ENCODE data around the gene CD4.

Gene CD4

DNA sequence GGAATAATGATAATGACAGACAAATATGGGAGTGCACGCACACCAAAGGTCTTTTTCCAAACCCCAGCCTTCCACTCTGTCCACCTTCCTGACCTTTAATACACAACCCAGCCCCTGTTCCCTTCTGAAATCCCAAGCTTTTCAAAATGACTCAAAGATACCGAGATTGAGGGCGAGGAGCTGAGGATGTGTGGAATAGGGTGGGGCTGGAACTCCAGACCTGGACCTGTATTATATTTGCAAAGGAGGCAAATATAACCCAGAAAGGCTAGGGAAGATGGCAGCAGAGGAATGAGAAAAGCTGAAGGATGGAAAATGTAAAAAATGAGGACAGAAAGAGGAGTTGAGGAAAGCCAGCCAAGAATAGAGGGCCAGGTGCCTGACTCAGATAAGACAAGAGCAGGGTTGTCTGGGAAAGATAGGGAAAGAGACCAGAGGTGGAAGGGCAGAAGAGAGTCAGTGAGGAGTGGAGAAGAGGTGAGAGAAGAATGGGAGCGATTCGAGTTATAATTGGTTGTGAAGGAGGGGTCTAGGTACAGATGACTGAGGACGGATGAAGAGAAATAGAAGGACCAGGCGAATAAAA is 24.2 kb upstream of the CD4 start:
- peak overlapping the region; percentile 74 for H3K27ac ChIP-seq (ENCODE audit: low read depth, low read length)
- H3K36me3 ChIP-seq (ENCODE audit: control insufficient read depth in 1 of 2, insufficient read depth in 2 of 2, low read length in 2 of 2), result peaks cover 0 to 3% of the 10 kb centered on the region in 2 donors
- H3K4me1 ChIP-seq (ENCODE audit: control insufficient read depth in 1 of 2, insufficient read depth in 2 of 2, low read length in 2 of 2), result peaks cover 36 to 38% of the 10 kb centered on the region in 2 donors
- H3K4me3 ChIP-seq (ENCODE audit: low read depth in 1 of 2, low read length in 2 of 2), result peak overlapping the region; percentile 60 to 66
- H3K9ac ChIP-seq (ENCODE audit: low read depth in 1 of 2, low read length in 2 of 2), result peak overlapping the region; percentile 27 to 59
- no peaks in the 10 kb centered on the region for H3K9me3 ChIP-seq (ENCODE audit: control insufficient read depth in 1 of 2, low read length in 2 of 2)
- no peaks in the 10 kb centered on the region for H3K27me3 ChIP-seq (ENCODE audit: control insufficient read depth in 1 of 2, insufficient read depth in 2 of 2, low read length in 2 of 2)

GRCh38 chr12:6765634-6766581 is 23.4 kb upstream of the CD4 start, which contains the start of gene PTMS:
Gene PTMS, plus strand, starts transcription at chr12:6766363. Its CDS starts 343 bp downstream, at chr12:6766706.
- H3K9ac ChIP-seq (ENCODE audit: low read depth in 1 of 2, low read length in 2 of 2), result peak within 1 kb of the TSS; percentile 45 to 59
- peak within 1 kb of the TSS; percentile 74 for H3K27ac ChIP-seq (ENCODE audit: low read depth, low read length)
- no peaks in the 10 kb centered on the region for H3K27me3 ChIP-seq (ENCODE audit: control insufficient read depth in 1 of 2, insufficient read depth in 2 of 2, low read length in 2 of 2)
- H3K4me3 ChIP-seq (ENCODE audit: low read depth in 1 of 2, low read length in 2 of 2), result peak within 1 kb of the TSS; percentile 68 to 76
- H3K9me3 ChIP-seq (ENCODE audit: control insufficient read depth in 1 of 2, low read length in 2 of 2), result no peaks in the 10 kb centered on the region
- H3K36me3 ChIP-seq (ENCODE audit: control insufficient read depth in 1 of 2, insufficient read depth in 2 of 2, low read length in 2 of 2), result peaks cover 0 to 3% of the 10 kb centered on the region in 2 donors
- peaks cover 36 to 38% of the 10 kb centered on the region in 2 donors for H3K4me1 ChIP-seq (ENCODE audit: control insufficient read depth in 1 of 2, insufficient read depth in 2 of 2, low read length in 2 of 2)

DNA sequence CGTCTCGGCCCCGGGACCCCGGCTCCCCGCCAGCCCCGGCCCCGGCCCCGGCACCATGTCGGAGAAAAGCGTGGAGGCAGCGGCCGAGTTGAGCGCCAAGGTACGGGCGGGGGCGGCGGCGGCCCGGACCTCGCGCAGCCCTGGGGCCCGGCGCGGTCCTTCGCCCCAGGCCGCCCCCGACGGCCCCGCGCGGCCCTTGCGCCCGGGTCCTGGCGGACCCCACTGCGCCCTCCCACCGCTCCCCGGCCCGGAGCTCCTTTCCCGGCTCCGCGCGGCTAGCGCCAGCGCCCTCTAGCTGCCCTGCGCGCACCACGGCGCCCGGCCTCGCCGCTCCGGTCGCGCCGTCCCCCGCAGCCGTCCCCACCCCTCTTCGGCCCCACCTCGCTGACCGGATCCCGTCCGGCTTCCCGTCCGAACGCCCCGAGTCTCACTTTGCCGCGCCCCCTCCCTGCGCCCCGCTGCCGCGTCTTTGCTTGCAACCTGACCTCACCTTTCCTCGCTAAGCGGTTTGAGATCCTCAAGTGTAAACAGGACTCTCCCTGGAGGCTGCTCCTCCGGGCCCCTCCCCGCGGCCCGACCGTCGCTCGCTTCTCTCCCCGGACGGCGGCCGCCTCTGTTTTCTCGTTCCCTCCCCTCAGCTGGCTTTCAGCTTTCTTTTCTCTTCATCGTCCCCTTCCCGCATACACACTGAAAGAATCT is 22.5 kb upstream of the CD4 start:
- H3K9ac ChIP-seq (ENCODE audit: low read depth in 1 of 2, low read length in 2 of 2), result peak overlapping the region; percentile 45 to 57
- H3K27ac ChIP-seq (ENCODE audit: low read depth, low read length), result peak overlapping the region; percentile 74
- H3K9me3 ChIP-seq (ENCODE audit: control insufficient read depth in 1 of 2, low read length in 2 of 2), result no peaks in the 10 kb centered on the region
- H3K4me3 ChIP-seq (ENCODE audit: low read depth in 1 of 2, low read length in 2 of 2), result peak overlapping the region; percentile 68 to 76
- peaks cover 37 to 42% of the 10 kb centered on the region in 2 donors for H3K4me1 ChIP-seq (ENCODE audit: control insufficient read depth in 1 of 2, insufficient read depth in 2 of 2, low read length in 2 of 2)
- no peaks in the 10 kb centered on the region for H3K27me3 ChIP-seq (ENCODE audit: control insufficient read depth in 1 of 2, insufficient read depth in 2 of 2, low read length in 2 of 2)
- H3K36me3 ChIP-seq (ENCODE audit: control insufficient read depth in 1 of 2, insufficient read depth in 2 of 2, low read length in 2 of 2), result peaks cover 0 to 3% of the 10 kb centered on the region in 2 donors

- H3K27ac ChIP-seq (ENCODE audit: low read depth, low read length), result peak overlapping the region; percentile 74
- no peaks in the 10 kb centered on the region for H3K9me3 ChIP-seq (ENCODE audit: control insufficient read depth in 1 of 2, low read length in 2 of 2)
- no peaks in the 10 kb centered on the region for H3K27me3 ChIP-seq (ENCODE audit: control insufficient read depth in 1 of 2, insufficient read depth in 2 of 2, low read length in 2 of 2)
- peak overlapping the region; percentile 68 to 76 for H3K4me3 ChIP-seq (ENCODE audit: low read depth in 1 of 2, low read length in 2 of 2)
- H3K36me3 ChIP-seq (ENCODE audit: control insufficient read depth in 1 of 2, insufficient read depth in 2 of 2, low read length in 2 of 2), result peaks cover 0 to 6% of the 10 kb centered on the region in 2 donors
- H3K9ac ChIP-seq (ENCODE audit: low read depth in 1 of 2, low read length in 2 of 2), result peak overlapping the region; percentile 57 to 61
- H3K4me1 ChIP-seq (ENCODE audit: control insufficient read depth in 1 of 2, insufficient read depth in 2 of 2, low read length in 2 of 2), result peaks cover 43 to 45% of the 10 kb centered on the region in 2 donors
Measured at GRCh38 chr12:6767353-6768319, 21.7 kb upstream of the CD4 start.

DNA sequence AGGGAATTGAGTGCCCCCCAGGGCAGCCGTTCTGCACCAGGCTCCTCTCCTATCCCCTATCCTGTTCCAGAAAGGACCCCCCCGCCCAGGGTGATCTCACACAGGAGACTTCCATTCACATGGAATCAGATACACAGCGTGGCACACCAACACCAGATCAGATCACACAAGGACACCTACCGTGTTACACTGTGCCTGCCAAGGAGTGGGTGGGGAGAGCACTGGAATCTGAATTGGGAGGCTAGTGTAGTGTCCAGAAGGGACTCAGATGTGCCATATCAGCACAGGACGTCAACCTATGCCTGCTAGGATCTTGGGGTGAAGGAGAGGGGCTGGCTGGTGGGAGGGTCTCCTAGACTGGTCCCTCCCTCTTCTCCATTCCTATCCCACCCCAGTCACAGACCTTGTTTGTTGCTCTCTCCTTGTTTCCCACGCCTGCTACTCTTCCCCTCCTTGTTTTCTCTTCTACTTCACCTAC is 20.9 kb upstream of the CD4 start:
- Histone ChIP-seq H3K27me3 (ENCODE audit: control insufficient read depth in 1 of 2, insufficient read depth in 2 of 2, low read length in 2 of 2) (peaks cover 4 to 6% of the 10 kb centered on the region in 2 donors), H3K9ac (ENCODE audit: low read depth in 1 of 2, low read length in 2 of 2) (peak overlapping the region in 1 of 2 donors; percentile 10), H3K36me3 (ENCODE audit: control insufficient read depth in 1 of 2, insufficient read depth in 2 of 2, low read length in 2 of 2) (peaks cover 0 to 6% of the 10 kb centered on the region in 2 donors), H3K4me1 (ENCODE audit: control insufficient read depth in 1 of 2, insufficient read depth in 2 of 2, low read length in 2 of 2) (peaks cover 45 to 46% of the 10 kb centered on the region in 2 donors), H3K4me3 (ENCODE audit: low read depth in 1 of 2, low read length in 2 of 2) (peak overlapping the region; percentile 68 to 76), H3K9me3 (ENCODE audit: control insufficient read depth in 1 of 2, low read length in 2 of 2) (no peaks in the 10 kb centered on the region), H3K27ac (ENCODE audit: low read depth, low read length) (no peak overlapping the region)

- Histone ChIP-seq H3K9me3 (ENCODE audit: control insufficient read depth in 1 of 2, low read length in 2 of 2) (no peaks in the 10 kb centered on the region), H3K4me3 (ENCODE audit: low read depth in 1 of 2, low read length in 2 of 2) (peak overlapping the region in 1 of 2 donors; percentile 76), H3K4me1 (ENCODE audit: control insufficient read depth in 1 of 2, insufficient read depth in 2 of 2, low read length in 2 of 2) (peaks cover 42 to 45% of the 10 kb centered on the region in 2 donors), H3K9ac (ENCODE audit: low read depth in 1 of 2, low read length in 2 of 2) (peak overlapping the region in 1 of 2 donors; percentile 10), H3K36me3 (ENCODE audit: control insufficient read depth in 1 of 2, insufficient read depth in 2 of 2, low read length in 2 of 2) (peaks cover 0 to 6% of the 10 kb centered on the region in 2 donors), H3K27ac (ENCODE audit: low read depth, low read length) (no peak overlapping the region), H3K27me3 (ENCODE audit: control insufficient read depth in 1 of 2, insufficient read depth in 2 of 2, low read length in 2 of 2) (peaks cover 6 to 7% of the 10 kb centered on the region in 2 donors)
Measured at GRCh38 chr12:6768990-6769389, 20.3 kb upstream of the CD4 start.

GRCh38 chr12:6769666-6770065 is 19.7 kb upstream of the CD4 start:
- Histone ChIP-seq H3K27me3 (ENCODE audit: control insufficient read depth in 1 of 2, insufficient read depth in 2 of 2, low read length in 2 of 2) (peaks cover 9 to 12% of the 10 kb centered on the region in 2 donors), H3K9ac (ENCODE audit: low read depth in 1 of 2, low read length in 2 of 2) (no peak overlapping the region), H3K36me3 (ENCODE audit: control insufficient read depth in 1 of 2, insufficient read depth in 2 of 2, low read length in 2 of 2) (peaks cover 0 to 6% of the 10 kb centered on the region in 2 donors), H3K4me1 (ENCODE audit: control insufficient read depth in 1 of 2, insufficient read depth in 2 of 2, low read length in 2 of 2) (peaks cover 39 to 41% of the 10 kb centered on the region in 2 donors), H3K27ac (ENCODE audit: low read depth, low read length) (no peak overlapping the region), H3K4me3 (ENCODE audit: low read depth in 1 of 2, low read length in 2 of 2) (no peak overlapping the region), H3K9me3 (ENCODE audit: control insufficient read depth in 1 of 2, low read length in 2 of 2) (no peaks in the 10 kb centered on the region)

DNA sequence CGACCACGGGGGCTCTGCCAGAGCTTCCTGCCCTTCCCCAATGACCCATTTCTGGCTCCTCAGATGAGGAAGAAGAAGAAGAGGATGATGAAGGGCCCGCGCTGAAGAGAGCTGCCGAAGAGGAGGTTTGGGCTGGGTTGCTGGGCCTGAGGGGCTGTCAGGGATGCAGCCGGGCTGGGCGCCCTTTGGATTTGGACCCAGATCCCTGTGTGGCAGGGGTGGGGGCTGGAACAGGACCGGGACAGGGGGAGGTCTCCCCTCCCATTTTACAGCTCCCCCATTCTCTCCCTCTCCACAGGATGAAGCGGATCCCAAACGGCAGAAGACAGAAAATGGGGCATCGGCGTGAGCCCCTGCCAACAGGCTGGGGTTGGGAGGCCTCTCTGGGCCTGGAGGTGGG is 19.2 kb upstream of the CD4 start:
- Histone ChIP-seq H3K4me3 (ENCODE audit: low read depth in 1 of 2, low read length in 2 of 2) (no peak overlapping the region), H3K27me3 (ENCODE audit: control insufficient read depth in 1 of 2, insufficient read depth in 2 of 2, low read length in 2 of 2) (peaks cover 9 to 16% of the 10 kb centered on the region in 2 donors), H3K27ac (ENCODE audit: low read depth, low read length) (no peak overlapping the region), H3K4me1 (ENCODE audit: control insufficient read depth in 1 of 2, insufficient read depth in 2 of 2, low read length in 2 of 2) (peaks cover 36 to 37% of the 10 kb centered on the region in 2 donors), H3K9me3 (ENCODE audit: control insufficient read depth in 1 of 2, low read length in 2 of 2) (no peaks in the 10 kb centered on the region), H3K36me3 (ENCODE audit: control insufficient read depth in 1 of 2, insufficient read depth in 2 of 2, low read length in 2 of 2) (peaks cover 0 to 6% of the 10 kb centered on the region in 2 donors), H3K9ac (ENCODE audit: low read depth in 1 of 2, low read length in 2 of 2) (no peak overlapping the region)

GRCh38 chr12:6770600-6770999 is 18.7 kb upstream of the CD4 start:
- Histone ChIP-seq H3K4me3 (ENCODE audit: low read depth in 1 of 2, low read length in 2 of 2) (no peak overlapping the region), H3K36me3 (ENCODE audit: control insufficient read depth in 1 of 2, insufficient read depth in 2 of 2, low read length in 2 of 2) (peaks cover 0 to 6% of the 10 kb centered on the region in 2 donors), H3K27me3 (ENCODE audit: control insufficient read depth in 1 of 2, insufficient read depth in 2 of 2, low read length in 2 of 2) (peaks cover 9 to 16% of the 10 kb centered on the region in 2 donors), H3K9me3 (ENCODE audit: control insufficient read depth in 1 of 2, low read length in 2 of 2) (no peaks in the 10 kb centered on the region), H3K27ac (ENCODE audit: low read depth, low read length) (no peak overlapping the region), H3K4me1 (ENCODE audit: control insufficient read depth in 1 of 2, insufficient read depth in 2 of 2, low read length in 2 of 2) (peaks cover 31 to 32% of the 10 kb centered on the region in 2 donors), H3K9ac (ENCODE audit: low read depth in 1 of 2, low read length in 2 of 2) (no peak overlapping the region)

Data from duodenal mucosa (tissue), 2 donors.